Measurements from ENCODE around the gene FASTKD3.

FASTKD3 gene

GRCh38 chr5:7825630-7826029 is 43.2 kb downstream of the FASTKD3 start:
- in situ Hi-C loops (cut with MboI; ENCODE audit: low pct_unique_long_range_greater_than_20kb, low sequenced_read_pairs, unreplicated experiment), result no loop called here
- no peak for TF ChIP-seq CTCF (IDR thresholded peaks at IDR 0.05; ENCODE audit: extremely low read depth, insufficient read depth, missing control alignments)
- no peak for DNase-seq (ENCODE audit: low spot score)

DNA sequence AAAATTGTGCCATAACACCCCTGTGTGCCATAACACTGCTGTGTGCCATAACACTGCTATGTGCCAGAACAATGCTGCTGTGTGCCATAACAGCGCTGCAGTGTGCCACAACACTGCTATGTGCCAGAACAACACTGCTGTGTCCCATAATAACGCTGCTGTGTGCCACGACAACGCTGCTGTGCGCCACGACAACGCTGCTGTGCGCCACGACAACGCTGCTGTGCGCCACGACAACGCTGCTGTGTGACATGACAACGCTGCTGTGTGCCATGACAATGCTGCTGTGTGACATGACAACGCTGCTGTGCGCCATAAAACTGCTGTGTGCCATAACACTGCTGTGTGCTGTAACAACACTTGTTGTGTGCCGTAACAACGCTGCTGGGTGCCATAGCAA is 43.8 kb downstream of the FASTKD3 start:
- DNase-seq (ENCODE audit: low spot score), result no peak
- in situ Hi-C loops (cut with MboI; ENCODE audit: low pct_unique_long_range_greater_than_20kb, low sequenced_read_pairs, unreplicated experiment), result no loop called here
- no peak for TF ChIP-seq CTCF (IDR thresholded peaks at IDR 0.05; ENCODE audit: extremely low read depth, insufficient read depth, missing control alignments)

GRCh38 chr5:7823594-7823993 is 45.2 kb downstream of the FASTKD3 start:
- DNase-seq (ENCODE audit: low spot score), result no peak
- TF ChIP-seq CTCF (IDR thresholded peaks at IDR 0.05; ENCODE audit: extremely low read depth, insufficient read depth, missing control alignments), result no peak
- in situ Hi-C loops (cut with MboI; ENCODE audit: low pct_unique_long_range_greater_than_20kb, low sequenced_read_pairs, unreplicated experiment), result no loop called here

- no peak for TF ChIP-seq CTCF (IDR thresholded peaks at IDR 0.05; ENCODE audit: extremely low read depth, insufficient read depth, missing control alignments)
- no peak for DNase-seq (ENCODE audit: low spot score)
- in situ Hi-C loops (cut with MboI; ENCODE audit: low pct_unique_long_range_greater_than_20kb, low sequenced_read_pairs, unreplicated experiment), result no loop called here
Measured at GRCh38 chr5:7822449-7822848, 46.4 kb downstream of the FASTKD3 start.

DNA sequence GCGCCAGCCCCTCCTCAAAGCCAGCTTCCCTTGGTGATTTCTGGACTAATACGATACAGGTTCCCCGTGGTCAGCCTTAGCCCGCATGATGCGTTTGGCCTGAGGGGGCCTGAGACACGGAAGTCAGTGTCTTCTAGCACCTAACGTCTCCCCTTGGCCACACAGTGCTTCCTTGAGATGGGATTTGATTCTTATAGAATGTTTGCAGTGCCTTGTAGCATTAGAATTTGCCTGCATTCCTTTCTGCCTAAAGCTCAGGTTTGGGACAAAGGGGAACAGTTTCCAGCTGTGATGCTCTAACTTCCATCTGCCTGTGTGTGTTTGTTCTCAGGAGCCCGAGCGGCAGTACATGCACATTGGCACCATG is 52.3 kb downstream of the FASTKD3 start:
- in situ Hi-C loops (cut with MboI; ENCODE audit: low pct_unique_long_range_greater_than_20kb, low sequenced_read_pairs, unreplicated experiment), result no loop called here
- TF ChIP-seq CTCF (IDR thresholded peaks at IDR 0.05; ENCODE audit: extremely low read depth, insufficient read depth, missing control alignments), result no peak
- no peak for DNase-seq (ENCODE audit: low spot score)

GRCh38 chr5:7815892-7816534 is 52.8 kb downstream of the FASTKD3 start:
- TF ChIP-seq CTCF (IDR thresholded peaks at IDR 0.05; ENCODE audit: extremely low read depth, insufficient read depth, missing control alignments), result peak; percentile 98
- peak; percentile 82 for DNase-seq (ENCODE audit: low spot score)
- in situ Hi-C loops (cut with MboI; ENCODE audit: low pct_unique_long_range_greater_than_20kb, low sequenced_read_pairs, unreplicated experiment), result no loop called here

- no peak for DNase-seq (ENCODE audit: low spot score)
- in situ Hi-C loops (cut with MboI; ENCODE audit: low pct_unique_long_range_greater_than_20kb, low sequenced_read_pairs, unreplicated experiment), result no loop called here
- no peak for TF ChIP-seq CTCF (IDR thresholded peaks at IDR 0.05; ENCODE audit: extremely low read depth, insufficient read depth, missing control alignments)
Measured at GRCh38 chr5:7814816-7815215, 54.0 kb downstream of the FASTKD3 start.
